GM23248 (cell line): ENCODE data around the gene ZBTB42. TPM values are rescaled to one million over a fixed set of nuclear protein-coding genes. Genes with fewer than 3 reads are reported as not detected.

Experiments
- DNase-seq: peaks from one replicate; pipeline ENCODE4 v3.0.0-alpha.2; 2015
- H2AFZ ChIP-seq: fragments of 200-600 bp; sonication (generic); 2 replicates; pipeline ENCODE4 v1.6.1; 2016; ENCODE audit warnings: antibody characterized with exemption
- H3F3A ChIP-seq: fragments of 200-600 bp; sonication (generic); 2 replicates; pipeline ENCODE4 v1.6.1; 2016; ENCODE audit warnings: mild to moderate bottlenecking, antibody characterized with exemption, mixed run types; ENCODE audit not compliant: insufficient read depth
- H3K27ac ChIP-seq: fragments of 200-600 bp; sonication (generic); 2 replicates; pipeline ENCODE4 v1.5.1; 2016; ENCODE audit warnings: mild to moderate bottlenecking
- H3K27me3 ChIP-seq: fragments of 200-600 bp; sonication (generic); replicated peaks from 2 replicates; pipeline ENCODE4 v1.6.1; 2016; ENCODE audit warnings: mild to moderate bottlenecking; ENCODE audit not compliant: insufficient read depth
- H3K36me3 ChIP-seq: fragments of 200-600 bp; sonication (generic); 2 replicates; pipeline ENCODE4 v1.6.1; 2016; ENCODE audit warnings: low read depth, mild to moderate bottlenecking
- H3K4me1 ChIP-seq: fragments of 200-600 bp; sonication (generic); 2 replicates; pipeline ENCODE4 v1.6.1; 2016; ENCODE audit warnings: mild to moderate bottlenecking; ENCODE audit not compliant: insufficient read depth
- H3K4me2 ChIP-seq: fragments of 200-600 bp; sonication (generic); one replicate; pipeline ENCODE4 v1.6.1; 2016; ENCODE audit warnings: mild to moderate bottlenecking; ENCODE audit not compliant: unreplicated experiment
- H3K4me3 ChIP-seq: fragments of 200-600 bp; sonication (generic); 2 replicates; pipeline ENCODE4 v1.5.1; 2016; ENCODE audit warnings: mild to moderate bottlenecking
- H3K79me2 ChIP-seq: fragments of 200-600 bp; sonication (generic); 2 replicates; pipeline ENCODE4 v1.6.1; 2016; ENCODE audit warnings: mild to moderate bottlenecking; ENCODE audit not compliant: insufficient read depth
- H3K9ac ChIP-seq: fragments of 200-600 bp; sonication (generic); 2 replicates; pipeline ENCODE4 v1.6.1; 2016; ENCODE audit warnings: mild to moderate bottlenecking
- H3K9me2 ChIP-seq: fragments of 200-600 bp; sonication (generic); 2 replicates; pipeline ENCODE4 v1.6.1; 2016; ENCODE audit warnings: mixed run types, mild to moderate bottlenecking, moderate library complexity; ENCODE audit not compliant: insufficient read depth
- H3K9me3 ChIP-seq: fragments of 200-600 bp; sonication (generic); one replicate; pipeline ENCODE4 v1.6.1; 2017; ENCODE audit warnings: low read depth
- H4K20me1 ChIP-seq: fragments of 200-600 bp; sonication (generic); 2 replicates; pipeline ENCODE4 v1.6.0; 2016; ENCODE audit not compliant: insufficient read depth
- EZH2 ChIP-seq: fragments of 200-600 bp; sonication (generic); IDR thresholded peaks from 2 replicates; pipeline ENCODE4 v1.6.1; 2018; ENCODE audit warnings: antibody characterized with exemption, mild to moderate bottlenecking; ENCODE audit not compliant: insufficient read depth, poor library complexity, severe bottlenecking
- EZH2phosphoT487 ChIP-seq: fragments of 200-600 bp; sonication (generic); IDR thresholded peaks from 2 replicates; pipeline ENCODE4 v1.6.1; 2018; ENCODE audit warnings: antibody characterized with exemption, moderate library complexity, mild to moderate bottlenecking, low read depth; ENCODE audit not compliant: insufficient read depth
- WGBS, 2 experiments: methylation state at CpG; one replicate each; pipeline ENCODE4 v1.1.6; 2015 to 2017; ENCODE audit warnings: low lambda C conversion rate in 2 of 2, low coverage in 1 of 2; ENCODE audit errors: missing lambda C conversion rate in 2 of 2; 5-methylcytosine and 5-hydroxymethylcytosine counted together
- in situ Hi-C: fragments of 300-500 bp; cut with MboI; formaldehyde crosslinking; loops from 2 replicates; pipeline ENCODE4 v1.15.0; 2020
- polyA plus RNA-seq: library from polyadenylated mRNA; unstranded; fragments of >200 nt; fragmentation: Nextera tagmentation; extraction: Ambion mirVana; gene quantifications from 2 replicates; pipeline ENCODE4 v1.2.1, GENCODE V29; 2016
- total RNA-seq: library from RNA; depleted of rRNA; stranded (reverse); fragments of >200 nt; shearing (Covaris generic); gene quantifications from 2 replicates; pipeline ENCODE4 v1.2.3, GENCODE V29; 2014

The ZBTB42 gene
- total and polyA plus RNA-seq, 2 experiments from 2014 or later, result 0.56 to 2.4 TPM

- WGBS, 2 experiments, result 46 to 51% methylated on average over 10 of the region's 10 CpGs
- no peaks in the 10 kb centered on the region for H3F3A ChIP-seq
- no peaks in the 10 kb centered on the region for H3K4me1 ChIP-seq
- no peak for DNase-seq
- no peak overlapping the region for H3K4me3 ChIP-seq
- H2AFZ ChIP-seq, result no peak overlapping the region
- no peaks in the 10 kb centered on the region for H3K27me3 ChIP-seq
- H3K27ac ChIP-seq, result no peak overlapping the region
- peaks cover 64% of the 10 kb centered on the region for H3K79me2 ChIP-seq
- H3K9me3 ChIP-seq, result no peaks in the 10 kb centered on the region
- peaks cover 5% of the 10 kb centered on the region; the same call in 1 of the 2 replicates for H3K36me3 ChIP-seq
- H4K20me1 ChIP-seq, result no peaks in the 10 kb centered on the region
- TF ChIP-seq EZH2, result no peak
- TF ChIP-seq EZH2phosphoT487, result no peak
- no peak overlapping the region for H3K9ac ChIP-seq
- no peak overlapping the region for H3K4me2 ChIP-seq
- in situ Hi-C loops, result no loop called here
- no peaks in the 10 kb centered on the region for H3K9me2 ChIP-seq
These were observed 43.7 kb upstream of the ZBTB42 start for GRCh38 chr14:104757238-104757585.

GRCh38 chr14:104757681-104758392, 43.1 kb upstream of the ZBTB42 start:
- H3F3A ChIP-seq, result no peaks in the 10 kb centered on the region
- in situ Hi-C loops, result no loop called here
- no peaks in the 10 kb centered on the region for H3K4me1 ChIP-seq
- no peaks in the 10 kb centered on the region for H3K9me3 ChIP-seq
- no peak overlapping the region for H2AFZ ChIP-seq
- H3K27me3 ChIP-seq, result no peaks in the 10 kb centered on the region
- H4K20me1 ChIP-seq, result no peaks in the 10 kb centered on the region
- no peak overlapping the region for H3K4me3 ChIP-seq
- 89 to 90% methylated on average over 19 of the region's 19 CpGs for WGBS, 2 experiments
- no peaks in the 10 kb centered on the region for H3K9me2 ChIP-seq
- DNase-seq, result no peak
- no peak overlapping the region for H3K27ac ChIP-seq
- peaks cover 5% of the 10 kb centered on the region; the same call in 1 of the 2 replicates for H3K36me3 ChIP-seq
- no peak overlapping the region for H3K4me2 ChIP-seq
- H3K9ac ChIP-seq, result no peak overlapping the region
- H3K79me2 ChIP-seq, result peaks cover 64% of the 10 kb centered on the region
- no peak for TF ChIP-seq EZH2
- no peak for TF ChIP-seq EZH2phosphoT487

- Histone ChIP-seq H3K9me2 (no peaks in the 10 kb centered on the region), H3K27ac (no peak overlapping the region), H3K4me3 (no peak overlapping the region), H3K36me3 (peaks cover 5% of the 10 kb centered on the region; the same call in 1 of the 2 replicates), H3K27me3 (no peaks in the 10 kb centered on the region), H3K9ac (no peak overlapping the region), H2AFZ (no peak overlapping the region), H3K4me1 (no peaks in the 10 kb centered on the region), H3K79me2 (peaks cover 51% of the 10 kb centered on the region), H3K9me3 (no peaks in the 10 kb centered on the region), H3F3A (no peaks in the 10 kb centered on the region), H3K4me2 (no peak overlapping the region), H4K20me1 (no peaks in the 10 kb centered on the region)
- DNase-seq, result no peak
- TF ChIP-seq EZH2, result no peak
- TF ChIP-seq EZH2phosphoT487, result no peak
- 92 to 93% methylated on average over 29 to 30 of the region's 30 CpGs for WGBS, 2 experiments
- in situ Hi-C loops, result no loop called here
These were observed 41.6 kb upstream of the ZBTB42 start for GRCh38 chr14:104758981-104759969.

GRCh38 chr14:104765517-104765916, 35.4 kb upstream of the ZBTB42 start:
- no peak for TF ChIP-seq EZH2phosphoT487
- no peak for TF ChIP-seq EZH2
- WGBS, 2 experiments, result 94 to 97% methylated on average over 3 of the region's 3 CpGs
- H3K4me3 ChIP-seq, result no peak overlapping the region
- DNase-seq, result no peak
- no peaks in the 10 kb centered on the region for H3K36me3 ChIP-seq
- peaks cover 6% of the 10 kb centered on the region; the same call in 1 of the 2 replicates for H3F3A ChIP-seq
- H4K20me1 ChIP-seq, result no peaks in the 10 kb centered on the region
- in situ Hi-C loops, result no loop called here
- no peaks in the 10 kb centered on the region for H3K27me3 ChIP-seq
- H3K4me1 ChIP-seq, result no peaks in the 10 kb centered on the region
- H3K27ac ChIP-seq, result no peak overlapping the region
- H2AFZ ChIP-seq, result no peak overlapping the region
- no peaks in the 10 kb centered on the region for H3K9me3 ChIP-seq
- no peak overlapping the region for H3K9ac ChIP-seq
- no peak overlapping the region for H3K4me2 ChIP-seq
- no peaks in the 10 kb centered on the region for H3K79me2 ChIP-seq
- no peaks in the 10 kb centered on the region for H3K9me2 ChIP-seq
